KMS-11 (cell line): ENCODE results near the gene BRSK2.

Experiments
- H2AFZ ChIP-seq: fragments of 200-600 bp; sonication (generic); 2 replicates; pipeline ENCODE4 v1.6.1; 2016; ENCODE audit warnings: antibody characterized with exemption, mixed run types, low read depth
- H3K27ac ChIP-seq: fragments of 200-600 bp; sonication (generic); 2 replicates; pipeline ENCODE4 v1.6.1; 2016; ENCODE audit warnings: mild to moderate bottlenecking, mixed run types
- H3K27me3 ChIP-seq: fragments of 200-600 bp; sonication (generic); 2 replicates; pipeline ENCODE4 v1.6.1; 2017; ENCODE audit warnings: mild to moderate bottlenecking, low read depth, mixed run types, moderate library complexity; ENCODE audit not compliant: insufficient read depth
- H3K36me3 ChIP-seq: fragments of 200-600 bp; sonication (generic); 2 replicates; pipeline ENCODE4 v1.6.1; 2017; ENCODE audit warnings: mild to moderate bottlenecking, mixed run types; ENCODE audit not compliant: insufficient read depth
- H3K4me1 ChIP-seq: fragments of 200-600 bp; sonication (generic); 2 replicates; pipeline ENCODE4 v1.6.1; 2016; ENCODE audit warnings: mild to moderate bottlenecking, low read depth, mixed run types; ENCODE audit not compliant: poor library complexity, severe bottlenecking
- H3K4me2 ChIP-seq: fragments of 200-600 bp; sonication (generic); 2 replicates; pipeline ENCODE4 v1.7.0; 2016; ENCODE audit warnings: mild to moderate bottlenecking, mixed run types
- H3K4me3 ChIP-seq: fragments of 200-600 bp; sonication (generic); IDR thresholded peaks from 2 replicates; pipeline ENCODE4 v1.6.1; 2017; ENCODE audit warnings: low read depth, low read length, mixed read lengths; ENCODE audit not compliant: insufficient read depth
- H3K79me2 ChIP-seq: fragments of 200-600 bp; sonication (generic); 2 replicates; pipeline ENCODE4 v1.6.1; 2016; ENCODE audit warnings: low read depth, mixed run types; ENCODE audit not compliant: insufficient read depth
- H3K9ac ChIP-seq: fragments of 200-600 bp; sonication (generic); 2 replicates; pipeline ENCODE4 v1.6.1; 2016; ENCODE audit warnings: mild to moderate bottlenecking, mixed run types
- H4K20me1 ChIP-seq: fragments of 200-600 bp; sonication (generic); 2 replicates; pipeline ENCODE4 v1.6.1; 2016; ENCODE audit warnings: mild to moderate bottlenecking, mixed run types; ENCODE audit not compliant: insufficient read depth
- TF ChIP-seq, protein P1 (sequence below): fragments of 200-600 bp; sonication (generic); conservative IDR thresholded peaks from 2 replicates; pipeline ENCODE4 v1.6.1; 2017; ENCODE audit warnings: low read depth, mild to moderate bottlenecking, antibody characterized with exemption, low read length, moderate library complexity, mixed read lengths

BRSK2 gene

DNA sequence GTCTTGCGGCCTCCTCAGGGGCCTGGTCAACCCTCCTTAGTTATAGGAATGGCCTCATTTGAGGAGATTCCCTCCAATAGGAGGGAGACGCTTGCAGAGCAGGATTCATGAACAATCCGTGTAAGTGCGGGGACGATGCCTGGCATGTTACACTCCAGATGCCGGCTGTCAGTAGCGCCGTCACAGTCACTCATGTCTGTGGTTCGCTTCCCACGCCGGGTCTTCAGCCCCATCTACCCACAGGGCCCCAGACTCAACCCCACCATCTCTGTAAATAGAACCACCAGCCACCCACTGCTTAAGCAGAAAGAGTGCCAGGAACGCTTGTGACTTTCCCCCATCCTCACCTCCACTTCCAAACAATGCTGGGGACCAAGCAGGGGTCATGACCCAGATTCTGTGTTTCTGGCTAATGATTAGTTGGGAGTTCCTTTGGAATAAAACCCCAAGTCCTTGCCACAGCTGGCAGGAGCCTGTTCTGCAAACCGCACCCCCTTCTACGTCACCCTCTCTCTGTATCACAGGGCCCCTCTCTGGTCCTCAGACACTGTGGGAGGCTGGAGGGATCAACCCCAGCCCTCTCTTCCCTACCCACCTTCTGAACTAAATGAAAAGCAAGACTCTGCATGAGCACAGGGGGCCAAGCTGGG is 41.5 kb upstream of the BRSK2 start:
- H3K27me3 ChIP-seq = peaks cover 65% of the 10 kb centered on the region
- no peaks in the 10 kb centered on the region for H3K4me1 ChIP-seq
- no peak overlapping the region for H3K4me3 ChIP-seq
- H2AFZ ChIP-seq = no peak overlapping the region
- H3K36me3 ChIP-seq = no peaks in the 10 kb centered on the region
- no peaks in the 10 kb centered on the region for H3K79me2 ChIP-seq
- H3K9ac ChIP-seq = no peak overlapping the region
- H3K4me2 ChIP-seq = no peak overlapping the region
- TF ChIP-seq, protein P1, sequence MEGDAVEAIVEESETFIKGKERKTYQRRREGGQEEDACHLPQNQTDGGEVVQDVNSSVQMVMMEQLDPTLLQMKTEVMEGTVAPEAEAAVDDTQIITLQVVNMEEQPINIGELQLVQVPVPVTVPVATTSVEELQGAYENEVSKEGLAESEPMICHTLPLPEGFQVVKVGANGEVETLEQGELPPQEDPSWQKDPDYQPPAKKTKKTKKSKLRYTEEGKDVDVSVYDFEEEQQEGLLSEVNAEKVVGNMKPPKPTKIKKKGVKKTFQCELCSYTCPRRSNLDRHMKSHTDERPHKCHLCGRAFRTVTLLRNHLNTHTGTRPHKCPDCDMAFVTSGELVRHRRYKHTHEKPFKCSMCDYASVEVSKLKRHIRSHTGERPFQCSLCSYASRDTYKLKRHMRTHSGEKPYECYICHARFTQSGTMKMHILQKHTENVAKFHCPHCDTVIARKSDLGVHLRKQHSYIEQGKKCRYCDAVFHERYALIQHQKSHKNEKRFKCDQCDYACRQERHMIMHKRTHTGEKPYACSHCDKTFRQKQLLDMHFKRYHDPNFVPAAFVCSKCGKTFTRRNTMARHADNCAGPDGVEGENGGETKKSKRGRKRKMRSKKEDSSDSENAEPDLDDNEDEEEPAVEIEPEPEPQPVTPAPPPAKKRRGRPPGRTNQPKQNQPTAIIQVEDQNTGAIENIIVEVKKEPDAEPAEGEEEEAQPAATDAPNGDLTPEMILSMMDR = no peak
- no peaks in the 10 kb centered on the region for H4K20me1 ChIP-seq
- H3K27ac ChIP-seq = no peak overlapping the region

DNA sequence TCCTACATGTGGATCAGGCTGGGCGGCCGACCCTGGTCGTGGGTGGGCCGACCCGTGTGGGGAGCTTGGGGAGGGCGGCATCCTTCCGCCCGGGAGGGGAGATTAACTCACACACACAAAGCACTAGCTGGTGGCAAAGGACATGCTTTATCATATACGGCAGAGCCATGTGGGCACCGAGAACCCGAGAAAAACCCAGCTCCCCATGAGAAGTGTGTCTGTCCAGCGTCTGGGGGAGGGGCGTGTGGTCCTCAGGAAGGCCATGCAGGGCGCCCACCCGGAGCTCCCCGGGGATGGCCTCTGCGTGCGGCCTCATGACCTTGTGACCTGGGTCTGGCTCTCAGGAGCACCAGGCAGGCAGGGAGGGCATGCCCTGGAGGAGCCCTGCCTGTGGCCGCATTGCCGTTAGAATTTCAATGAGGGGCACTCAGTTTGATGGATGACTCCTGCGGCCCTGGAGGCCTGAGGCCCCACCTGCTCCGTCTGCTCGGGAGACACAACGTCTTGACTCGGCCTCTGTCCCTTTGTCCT is 40.9 kb upstream of the BRSK2 start:
- Histone ChIP-seq H3K4me1 (no peaks in the 10 kb centered on the region), H2AFZ (no peak overlapping the region), H4K20me1 (no peaks in the 10 kb centered on the region), H3K4me2 (no peak overlapping the region), H3K27me3 (peaks cover 66% of the 10 kb centered on the region), H3K79me2 (no peaks in the 10 kb centered on the region), H3K27ac (no peak overlapping the region), H3K36me3 (no peaks in the 10 kb centered on the region), H3K4me3 (no peak overlapping the region), H3K9ac (no peak overlapping the region)
- TF ChIP-seq, protein P1 = no peak

DNA sequence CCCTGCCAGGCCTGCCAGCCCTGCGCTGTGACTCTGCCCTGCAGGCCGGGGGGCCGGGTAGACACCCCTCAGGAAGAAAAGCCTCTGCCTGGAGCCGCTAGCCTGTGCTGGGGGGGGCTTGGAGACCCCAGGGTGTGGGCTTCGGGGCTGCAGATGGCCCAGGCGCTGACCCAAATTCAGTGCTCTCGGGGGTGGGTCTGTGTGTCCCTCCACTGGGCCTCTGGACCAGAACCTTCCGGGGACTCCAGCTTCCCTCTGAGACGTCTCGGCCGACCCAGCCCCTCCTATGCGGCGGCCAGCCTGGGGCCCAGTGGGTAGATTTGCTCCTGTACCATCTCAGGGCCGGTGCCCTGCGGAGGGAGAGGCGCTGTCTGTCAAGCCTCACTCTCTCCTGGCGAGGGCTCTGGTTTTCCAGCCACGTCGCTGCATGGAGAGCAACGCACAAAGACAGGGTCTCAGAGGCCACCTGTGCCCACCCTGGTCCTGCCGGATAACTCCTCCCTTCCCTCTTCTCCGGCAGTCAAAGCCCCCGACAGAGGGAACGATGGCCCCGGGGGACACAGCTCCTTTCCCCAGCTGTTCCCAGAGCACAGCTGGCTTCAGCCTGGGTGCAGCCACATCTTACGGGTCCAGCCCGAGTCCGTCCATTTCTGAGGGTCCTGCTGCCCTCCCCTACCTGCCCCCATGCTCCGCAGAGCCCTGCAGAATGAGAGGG is 40.2 kb upstream of the BRSK2 start:
- Histone ChIP-seq H2AFZ (no peak overlapping the region), H4K20me1 (no peaks in the 10 kb centered on the region), H3K4me2 (no peak overlapping the region), H3K4me3 (no peak overlapping the region), H3K9ac (no peak overlapping the region), H3K4me1 (no peaks in the 10 kb centered on the region), H3K27ac (no peak overlapping the region), H3K27me3 (peaks cover 69% of the 10 kb centered on the region), H3K79me2 (no peaks in the 10 kb centered on the region), H3K36me3 (no peaks in the 10 kb centered on the region)
- TF ChIP-seq, protein P1 = no peak

DNA sequence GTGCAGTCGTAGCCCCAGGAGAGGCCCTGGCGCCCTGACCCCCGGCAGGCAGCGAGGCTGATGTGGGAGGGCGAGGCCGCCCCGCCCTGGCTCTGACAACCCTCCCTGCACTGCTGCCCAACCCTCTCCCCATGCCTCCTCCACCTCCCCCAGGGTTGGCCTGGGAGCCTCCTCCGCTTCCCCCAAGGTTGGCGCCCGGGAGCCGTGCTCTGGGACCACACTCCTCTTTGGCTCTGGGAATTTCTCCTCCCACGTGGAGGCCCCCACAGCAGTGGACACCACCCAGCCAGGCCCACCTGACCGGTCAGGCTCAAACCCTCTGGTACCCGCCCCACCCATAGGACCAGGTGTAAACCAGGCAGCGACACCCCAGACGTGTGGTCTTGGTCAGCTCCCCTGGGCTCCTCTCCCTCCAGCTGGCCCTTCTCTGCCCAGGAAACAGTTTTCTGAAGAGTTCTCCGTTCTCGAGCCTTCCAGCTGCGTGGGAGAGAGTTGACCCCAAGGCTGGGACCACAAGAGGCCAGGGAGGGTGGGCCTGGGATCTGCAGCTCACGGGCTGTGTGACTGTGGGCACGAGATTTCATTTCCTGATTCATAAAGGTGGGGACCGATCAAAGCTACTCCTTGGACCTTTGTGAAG is 39.5 kb upstream of the BRSK2 start:
- H3K4me3 ChIP-seq = no peak overlapping the region
- TF ChIP-seq, protein P1 = no peak
- no peak overlapping the region for H3K4me2 ChIP-seq
- no peak overlapping the region for H2AFZ ChIP-seq
- no peak overlapping the region for H3K9ac ChIP-seq
- H3K27me3 ChIP-seq = peaks cover 70% of the 10 kb centered on the region
- H3K79me2 ChIP-seq = no peaks in the 10 kb centered on the region
- no peaks in the 10 kb centered on the region for H3K4me1 ChIP-seq
- no peak overlapping the region for H3K27ac ChIP-seq
- no peaks in the 10 kb centered on the region for H3K36me3 ChIP-seq
- no peaks in the 10 kb centered on the region for H4K20me1 ChIP-seq
